Common myeloid progenitor, CD34-positive (primary cell): Measurements from ENCODE around the gene DDX47.

Experiments
- CTCF ChIA-PET: fragments of 350-600 bp; sonication (Branson Sonifier 250); formaldehyde crosslinking; loops from one replicate; lab custom pipeline; 2021; ENCODE audit warnings: antibody characterized with exemption; lab: Charles Lee
- POLR2A ChIA-PET: fragments of 350-600 bp; sonication (Branson Sonifier 250); formaldehyde crosslinking; loops from one replicate; lab custom pipeline; 2021; ENCODE audit warnings: antibody characterized with exemption; lab: Charles Lee
- DNase-seq, 3 donors: peaks; one replicate each; pipeline versions ENCODE4 v3.0.0 to v3.0.0-alpha.2; 2013
- H3K27ac ChIP-seq, 2 experiments: 1 replicate in 1 of 2; 2 replicates in 1 of 2; pipeline ENCODE4 v1.7.0; 2013; ENCODE audit warnings: inconsistent platforms in 2 of 2, low read length in 2 of 2, mild to moderate bottlenecking in 2 of 2, low read depth in 1 of 2, moderate library complexity in 1 of 2; ENCODE audit not compliant: severe bottlenecking in 2 of 2, insufficient read depth in 1 of 2, poor library complexity in 1 of 2
- H3K27me3 ChIP-seq, 5 experiments: replicated peaks in 2 of 5; 1 replicate in 3 of 5; 2 replicates in 2 of 5; pipeline versions ENCODE4 v1.6.1 to v1.7.0; 2013; ENCODE audit warnings: low read length in 4 of 5, mild to moderate bottlenecking in 2 of 5, moderate library complexity in 2 of 5, inconsistent platforms in 1 of 5; ENCODE audit not compliant: insufficient read depth in 5 of 5, control insufficient read depth in 4 of 5
- H3K36me3 ChIP-seq, 4 experiments: 1 replicate in 2 of 4; 2 replicates in 2 of 4; pipeline versions ENCODE4 v1.6.1 to v1.7.0; 2013; ENCODE audit warnings: low read length in 3 of 4, control low read depth in 1 of 4, mild to moderate bottlenecking in 1 of 4; ENCODE audit not compliant: control insufficient read depth in 4 of 4, insufficient read depth in 4 of 4
- H3K4me1 ChIP-seq, 4 experiments: 1 replicate in 3 of 4; 2 replicates in 1 of 4; pipeline versions ENCODE4 v1.6.1 to v1.7.1; 2013; ENCODE audit warnings: low read length in 3 of 4, mild to moderate bottlenecking in 3 of 4, control low read depth in 1 of 4, inconsistent platforms in 1 of 4, moderate library complexity in 1 of 4; ENCODE audit not compliant: control insufficient read depth in 4 of 4, insufficient read depth in 4 of 4; ENCODE audit errors: control extremely low read depth in 1 of 4
- H3K4me3 ChIP-seq, 7 experiments: 1 replicate in 4 of 7; 2 replicates in 3 of 7; pipeline versions ENCODE4 v1.5.1 to v1.7.0; 2013; ENCODE audit warnings: mild to moderate bottlenecking in 7 of 7, low read length in 6 of 7, moderate library complexity in 6 of 7, inconsistent platforms in 2 of 7, low read depth in 2 of 7, control low read depth in 1 of 7; ENCODE audit not compliant: insufficient read depth in 4 of 7, control insufficient read depth in 1 of 7; ENCODE audit errors: extremely low read depth in 1 of 7
- H3K9me3 ChIP-seq, 5 experiments: 1 replicate in 4 of 5; 2 replicates in 1 of 5; pipeline versions ENCODE4 v1.6.1 to v1.7.1; 2013; ENCODE audit warnings: low read length in 4 of 5, mild to moderate bottlenecking in 2 of 5, inconsistent platforms in 1 of 5, low read depth in 1 of 5, moderate library complexity in 1 of 5; ENCODE audit not compliant: control insufficient read depth in 4 of 5, insufficient read depth in 2 of 5; ENCODE audit errors: control extremely low read depth in 1 of 5
- WGBS: methylation state at CpG from one replicate; pipeline ENCODE4 v1.1.5; 2013; ENCODE audit not compliant: insufficient coverage; 5-methylcytosine and 5-hydroxymethylcytosine counted together

DDX47 gene

DNA sequence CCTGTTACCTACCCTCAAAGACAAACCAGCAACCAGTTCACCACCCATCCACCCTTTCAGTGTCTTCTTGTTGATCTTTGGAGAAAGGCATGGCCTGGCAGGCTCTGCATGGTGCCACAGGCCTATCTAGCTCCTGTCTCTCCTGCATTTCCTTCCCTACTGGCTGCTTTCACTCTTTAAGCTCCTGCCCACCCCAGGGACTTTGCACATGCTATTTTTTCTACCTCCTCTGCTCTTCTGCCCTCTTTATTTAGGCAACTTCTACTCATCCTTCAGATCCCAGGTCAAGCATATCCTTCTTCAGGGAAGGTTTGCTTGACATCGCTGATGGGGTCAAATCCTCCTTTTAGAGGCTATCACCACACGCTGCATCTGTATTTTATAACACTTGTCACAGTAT is 51.1 kb downstream of the DDX47 start:
- no CpG with 5 or more reads among the region's 2 CpGs for WGBS
- DNase-seq, result no peak
- POLR2A ChIA-PET, result no interaction called here

DNA sequence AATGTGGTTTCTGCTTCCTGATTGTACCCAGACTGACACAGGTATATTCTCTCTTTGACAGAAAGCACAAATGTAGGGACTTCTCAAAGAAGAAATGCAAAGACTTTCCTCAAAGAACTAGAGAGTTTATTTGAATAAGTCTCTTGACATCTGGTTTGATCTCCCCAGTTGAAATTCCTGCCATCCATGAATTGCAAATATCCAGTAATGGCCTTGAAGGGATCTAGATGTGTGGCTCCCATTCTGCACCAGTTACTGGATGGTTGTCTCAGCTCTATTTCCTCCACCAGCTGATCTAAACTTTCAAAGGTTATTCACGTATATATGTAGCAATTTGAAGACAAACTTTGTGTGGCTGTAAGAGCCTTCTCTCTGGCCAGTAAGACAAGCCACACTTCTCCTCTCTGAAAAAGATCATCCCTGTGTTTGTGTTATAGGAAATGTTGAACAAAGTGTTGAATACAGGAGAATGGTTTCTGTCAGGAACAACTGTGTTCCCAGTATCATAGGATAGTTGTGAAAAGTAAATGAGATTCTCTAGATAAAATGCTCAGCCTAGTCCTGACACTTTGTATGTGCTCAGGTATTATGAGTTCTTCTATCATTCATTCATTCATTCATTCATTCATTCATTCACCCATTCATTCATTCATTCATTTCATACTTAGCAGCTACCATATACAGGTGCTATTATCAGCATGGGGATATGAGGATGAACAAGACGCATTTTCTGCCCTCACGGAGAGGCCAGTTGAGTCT is 55.5 kb downstream of the DDX47 start:
- Histone ChIP-seq H3K4me1 (no peaks in the 10 kb centered on the region), H3K4me3 (no peak overlapping the region), H3K27me3 (no peaks in the 10 kb centered on the region), H3K9me3 (no peaks in the 10 kb centered on the region), H3K36me3 (no peaks in the 10 kb centered on the region), H3K27ac (no peak overlapping the region)
- CTCF ChIA-PET, result interaction anchor here (1.1 kb wide), 1 partner anchor 9 kb away, joined by 3 read pairs; no protein-coding TSS in a partner anchor
- POLR2A ChIA-PET, result no interaction called here
- DNase-seq, result no peak
- WGBS, result no CpG with 5 or more reads among the region's 3 CpGs

More for the DNA sequence above, 51.1 kb downstream of the DDX47 start:
- no peaks in the 10 kb centered on the region for H3K36me3 ChIP-seq
- H3K4me3 ChIP-seq, result no peak overlapping the region
- no peaks in the 10 kb centered on the region for H3K9me3 ChIP-seq
- CTCF ChIA-PET, result interaction anchor here (1.3 kb wide), 1 partner anchor 16 kb away, joined by 3 read pairs; no protein-coding TSS in a partner anchor
- no peaks in the 10 kb centered on the region for H3K27me3 ChIP-seq
- no peaks in the 10 kb centered on the region for H3K4me1 ChIP-seq
- H3K27ac ChIP-seq, result no peak overlapping the region

DNA sequence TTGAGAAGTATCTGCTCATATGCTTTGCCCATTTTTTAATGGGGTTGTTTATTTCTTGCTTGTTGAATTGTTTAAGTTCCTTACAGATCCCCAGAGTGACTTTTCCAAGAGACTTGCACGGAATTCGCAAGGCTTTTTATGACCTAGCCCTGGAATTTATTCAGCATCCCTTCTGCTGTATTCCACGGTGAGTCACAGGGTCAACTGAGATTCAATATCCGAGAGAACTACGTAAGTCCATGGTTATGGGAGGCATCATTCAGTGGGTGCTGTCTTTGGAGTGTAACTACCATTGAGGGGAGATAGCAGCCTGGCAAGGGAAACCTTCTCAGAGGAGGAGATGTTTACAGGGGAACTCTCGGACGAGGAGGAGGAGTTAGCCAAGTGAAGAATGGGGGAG is 57.3 kb downstream of the DDX47 start:
- no peak overlapping the region for H3K4me3 ChIP-seq
- ChIA-PET CTCF (no interaction called here), POLR2A (no interaction called here)
- peaks cover 0 to 7% (median 4%) of the 10 kb centered on the region in 4 experiments for H3K4me1 ChIP-seq
- no peaks in the 10 kb centered on the region for H3K9me3 ChIP-seq
- no peaks in the 10 kb centered on the region for H3K36me3 ChIP-seq
- no peak for DNase-seq
- no peak overlapping the region for H3K27ac ChIP-seq
- WGBS, result 97% methylated on average over 7 of the region's 7 CpGs
- H3K27me3 ChIP-seq, result no peaks in the 10 kb centered on the region

DNA sequence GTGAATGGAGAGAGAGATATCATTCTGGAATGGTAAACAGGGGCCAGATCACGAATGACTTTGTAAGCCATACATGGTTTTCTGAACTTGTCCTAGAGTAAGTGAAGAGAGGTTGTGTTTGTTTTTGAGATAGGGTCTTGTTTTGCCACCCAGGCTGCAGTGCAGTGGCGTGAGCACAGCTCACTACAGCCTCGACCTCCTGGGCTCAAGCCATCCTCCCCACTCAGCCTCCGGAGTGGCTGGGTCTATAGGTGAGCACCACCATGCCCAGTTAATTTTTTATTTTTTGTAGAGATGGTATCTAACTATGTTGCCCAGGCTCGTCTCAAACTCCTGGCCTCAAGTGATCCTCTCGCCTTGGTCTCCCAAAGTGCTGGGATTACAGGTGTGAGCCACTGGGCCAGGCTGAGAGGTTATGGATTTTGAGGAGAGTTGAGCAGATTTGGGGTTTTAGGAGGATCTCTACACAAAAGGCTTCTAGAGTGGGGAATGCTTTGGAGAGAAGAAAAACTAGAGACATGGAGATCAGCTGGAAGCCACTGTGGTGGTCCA is 58.5 kb downstream of the DDX47 start:
- no peak for DNase-seq
- no peak overlapping the region for H3K4me3 ChIP-seq
- ChIA-PET POLR2A (no interaction called here), CTCF (interaction anchor here (1.1 kb wide), 1 partner anchor 21 kb away, joined by 3 read pairs; no protein-coding TSS in a partner anchor)
- no peaks in the 10 kb centered on the region for H3K27me3 ChIP-seq
- 97% methylated on average over 3 of the region's 6 CpGs for WGBS
- peaks cover 0 to 7% (median 4%) of the 10 kb centered on the region in 4 experiments for H3K4me1 ChIP-seq
- H3K36me3 ChIP-seq, result no peaks in the 10 kb centered on the region
- H3K27ac ChIP-seq, result no peak overlapping the region
- no peaks in the 10 kb centered on the region for H3K9me3 ChIP-seq

DNA sequence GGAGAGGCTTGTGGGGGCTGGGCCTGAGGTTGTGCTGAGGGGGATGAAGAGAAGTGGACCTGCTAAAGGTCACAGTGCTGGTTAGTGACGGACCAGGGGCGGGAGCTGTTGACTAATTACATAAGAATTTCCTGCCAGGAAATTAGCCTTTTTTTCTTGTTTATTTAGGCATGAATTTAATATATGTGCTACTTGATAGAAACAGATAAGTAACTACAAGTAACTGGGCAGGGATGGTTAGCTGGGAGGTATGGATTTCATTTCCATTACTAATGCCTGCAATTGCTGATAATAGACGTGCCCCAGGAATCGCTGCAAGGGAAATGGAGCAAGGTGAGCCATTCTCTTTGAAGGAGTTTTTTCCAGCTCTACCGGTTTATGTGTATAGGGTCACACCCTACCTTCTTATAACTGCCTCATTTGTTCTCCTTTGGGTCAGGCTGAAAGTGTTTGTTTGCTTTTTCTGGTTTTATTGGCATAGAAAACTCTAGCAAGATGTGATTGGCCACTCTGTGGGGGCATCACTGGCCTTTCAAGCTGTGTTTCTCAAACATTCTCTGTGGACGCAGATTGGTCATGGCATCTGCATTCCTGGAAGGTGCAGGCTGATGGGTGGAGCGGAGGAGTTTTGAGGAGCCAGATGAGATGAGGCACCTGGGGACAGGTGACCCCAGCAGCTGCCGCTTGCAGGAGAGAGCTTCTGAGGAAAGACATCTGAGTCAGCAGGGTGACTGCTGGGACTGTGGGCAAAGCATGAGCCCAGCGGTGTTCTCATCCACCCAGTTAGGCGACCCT is 59.2 kb downstream of the DDX47 start:
- no peak for DNase-seq
- CTCF ChIA-PET, result interaction anchor here (1.1 kb wide), 1 partner anchor 22 kb away, joined by 3 read pairs; no protein-coding TSS in a partner anchor
- Histone ChIP-seq H3K36me3 (no peaks in the 10 kb centered on the region), H3K9me3 (no peaks in the 10 kb centered on the region), H3K4me1 (peaks cover 0 to 7% (median 4%) of the 10 kb centered on the region in 4 experiments), H3K4me3 (no peak overlapping the region), H3K27ac (no peak overlapping the region), H3K27me3 (no peaks in the 10 kb centered on the region)
- 95% methylated on average over 6 of the region's 10 CpGs for WGBS
- POLR2A ChIA-PET, result no interaction called here

DNA sequence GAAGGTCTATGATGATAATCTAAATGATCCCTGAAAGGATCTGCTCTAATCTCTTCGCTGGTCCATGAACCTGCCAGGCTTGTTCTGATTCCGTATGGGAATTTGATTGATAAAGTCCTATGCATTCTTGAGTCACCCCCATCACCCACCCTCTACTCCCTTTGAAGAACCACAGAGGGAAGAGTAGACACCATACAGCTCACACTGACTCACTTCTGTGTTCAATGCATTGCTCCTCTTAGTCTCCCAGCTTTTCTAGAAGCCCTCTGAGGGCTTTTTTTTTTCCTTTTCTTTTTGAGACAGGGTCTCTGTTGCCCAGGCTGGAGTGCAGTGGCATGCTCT is 59.8 kb downstream of the DDX47 start:
- Histone ChIP-seq H3K36me3 (no peaks in the 10 kb centered on the region), H3K4me1 (peaks cover 0 to 7% (median 4%) of the 10 kb centered on the region in 4 experiments), H3K27ac (no peak overlapping the region), H3K27me3 (no peaks in the 10 kb centered on the region), H3K4me3 (no peak overlapping the region), H3K9me3 (no peaks in the 10 kb centered on the region)
- POLR2A ChIA-PET, result no interaction called here
- DNase-seq, result no peak
- 88% methylated on average over 2 of the region's 2 CpGs for WGBS
- CTCF ChIA-PET, result interaction anchor here (1.1 to 1.5 kb wide), 2 partner anchors 19 to 22 kb away, joined by 3 read pairs; no protein-coding TSS in a partner anchor
